Natural killer cell (primary cell): ENCODE data around the gene WNT7A. TPM values are rescaled to one million over a fixed set of nuclear protein-coding genes. Genes with fewer than 3 reads are reported as not detected.

Experiments used
- ATAC-seq, 3 donors: fragments of 150-1000 bp in 2 of 3; fragments of 200-7000 bp in 1 of 3; cut with Tn5 transposase; 1 replicate in 1 of 3; 2 replicates in 2 of 3; pipeline ENCODE4 v1.10.0; 2021; ENCODE audit warnings: mild to moderate bottlenecking in 2 of 3, moderate library complexity in 2 of 3
- DNase-seq, 2 donors: peaks; one replicate each; pipeline versions ENCODE4 v3.0.0 to v3.0.0-alpha.2; 2013 to 2021; ENCODE audit warnings: mixed read lengths in 1 of 2
- H3K27ac ChIP-seq: one replicate; pipeline ENCODE4 v1.5.1; 2013; ENCODE audit warnings: mild to moderate bottlenecking, low read length
- H3K27me3 ChIP-seq: one replicate; pipeline ENCODE4 v1.6.1; 2013; ENCODE audit warnings: low read length; ENCODE audit not compliant: control insufficient read depth, insufficient read depth
- H3K36me3 ChIP-seq: one replicate; pipeline ENCODE4 v1.6.1; 2013; ENCODE audit warnings: low read length; ENCODE audit not compliant: control insufficient read depth, insufficient read depth
- H3K4me1 ChIP-seq: one replicate; pipeline ENCODE4 v1.6.1; 2013; ENCODE audit warnings: low read length; ENCODE audit not compliant: control insufficient read depth, insufficient read depth
- H3K4me3 ChIP-seq: one replicate; pipeline ENCODE4 v1.5.1; 2013; ENCODE audit warnings: low read length
- H3K9me3 ChIP-seq: one replicate; pipeline ENCODE4 v1.6.1; 2013; ENCODE audit warnings: low read length; ENCODE audit not compliant: control insufficient read depth, insufficient read depth
- H3K27ac Mint-ChIP-seq, 2 donors: one replicate each; pipeline ENCODE4 v1.8.0; 2022; ENCODE audit warnings: mild to moderate bottlenecking in 2 of 2, mixed read lengths in 2 of 2, moderate library complexity in 1 of 2
- H3K27me3 Mint-ChIP-seq, 2 donors: one replicate each; pipeline ENCODE4 v1.8.0; 2022; ENCODE audit warnings: low read depth in 2 of 2, mixed read lengths in 2 of 2
- H3K36me3 Mint-ChIP-seq: one replicate; pipeline ENCODE4 v1.8.0; 2022; ENCODE audit warnings: mixed read lengths
- H3K4me1 Mint-ChIP-seq, 2 donors: one replicate each; pipeline ENCODE4 v1.8.0; 2022; ENCODE audit warnings: mixed read lengths in 2 of 2
- H3K4me3 Mint-ChIP-seq: one replicate; pipeline ENCODE4 v1.8.0; 2022; ENCODE audit warnings: mild to moderate bottlenecking, moderate library complexity, mixed read lengths
- H3K9me3 Mint-ChIP-seq, 2 donors: one replicate each; pipeline ENCODE4 v1.8.0; 2022; ENCODE audit warnings: mixed read lengths in 2 of 2
- CTCF ChIP-seq: fragments of 200-600 bp; IDR thresholded peaks from one replicate; pipeline ENCODE4 v1.8.0; 2022; ENCODE audit warnings: antibody characterized with exemption
- WGBS: methylation state at CpG from one replicate; pipeline ENCODE4 v1.1.7; 2013; ENCODE audit warnings: missing lambda C conversion rate; ENCODE audit not compliant: insufficient coverage; 5-methylcytosine and 5-hydroxymethylcytosine counted together
- intact Hi-C: fragments of 100-400 bp; cut with micrococcal nuclease; formaldehyde crosslinking; loops from one replicate; pipeline ENCODE4 v1.14.2; 2022
- total RNA-seq, 4 donors: library from RNA; stranded (reverse); fragments of 120-200 nt in 1 of 4; gene quantifications; one replicate each; pipeline versions ENCODE4 v1.2.3 to v1.2.4, GENCODE V29; 2013 to 2022

The WNT7A gene
- total RNA-seq, 3 donors from 2014 or later (not counting 1 experiment from before 2014, with no cell fraction given): 0.18 to 0.45 TPM; not detected in 1

GRCh38 chr3:13839726-13840340, 40.0 kb downstream of the WNT7A start:
- Mint-ChIP-seq H3K4me1 (no peaks in the 10 kb centered on the region), H3K4me3 (no peak overlapping the region), H3K27ac (no peak overlapping the region), H3K36me3 (no peaks in the 10 kb centered on the region), H3K9me3 (no peaks in the 10 kb centered on the region), H3K27me3 (peaks cover 0 to 4% of the 10 kb centered on the region in 2 donors)
- ATAC-seq (no peak), DNase-seq (no peak)
- no peak for TF ChIP-seq CTCF
- Histone ChIP-seq H3K27me3 (no peaks in the 10 kb centered on the region), H3K27ac (no peak overlapping the region), H3K4me3 (no peak overlapping the region), H3K36me3 (no peaks in the 10 kb centered on the region), H3K4me1 (no peaks in the 10 kb centered on the region), H3K9me3 (no peaks in the 10 kb centered on the region)
- 79% methylated on average over 5 of the region's 5 CpGs for WGBS
- intact Hi-C loops: no loop called here

GRCh38 chr3:13839253-13839652, 40.6 kb downstream of the WNT7A start:
- TF ChIP-seq CTCF: no peak
- Histone ChIP-seq H3K4me1 (no peaks in the 10 kb centered on the region), H3K27me3 (no peaks in the 10 kb centered on the region), H3K36me3 (no peaks in the 10 kb centered on the region), H3K27ac (no peak overlapping the region), H3K4me3 (no peak overlapping the region), H3K9me3 (no peaks in the 10 kb centered on the region)
- ATAC-seq (no peak), DNase-seq (no peak)
- no peak overlapping the region for H3K27ac Mint-ChIP-seq
- no peaks in the 10 kb centered on the region for H3K9me3 Mint-ChIP-seq
- H3K4me1 Mint-ChIP-seq: no peaks in the 10 kb centered on the region
- no peak overlapping the region for H3K4me3 Mint-ChIP-seq
- intact Hi-C loops: no loop called here
- WGBS: 85% methylated on average over 4 of the region's 4 CpGs
- no peaks in the 10 kb centered on the region for H3K36me3 Mint-ChIP-seq
- H3K27me3 Mint-ChIP-seq: peaks cover 0 to 6% of the 10 kb centered on the region in 2 donors

- no peak for DNase-seq
- WGBS: 90% methylated on average over 4 of the region's 4 CpGs
- Histone ChIP-seq H3K36me3 (no peaks in the 10 kb centered on the region), H3K27ac (no peak overlapping the region), H3K4me3 (no peak overlapping the region), H3K9me3 (no peaks in the 10 kb centered on the region), H3K4me1 (no peaks in the 10 kb centered on the region), H3K27me3 (no peaks in the 10 kb centered on the region)
- no peaks in the 10 kb centered on the region for H3K4me1 Mint-ChIP-seq
- H3K27ac Mint-ChIP-seq: no peak overlapping the region
- H3K4me3 Mint-ChIP-seq: no peak overlapping the region
- peaks cover 0 to 8% of the 10 kb centered on the region in 2 donors for H3K27me3 Mint-ChIP-seq
- ATAC-seq: no peak
- H3K9me3 Mint-ChIP-seq: no peaks in the 10 kb centered on the region
- intact Hi-C loops: no loop called here
- H3K36me3 Mint-ChIP-seq: no peaks in the 10 kb centered on the region
- no peak for TF ChIP-seq CTCF
Measured at GRCh38 chr3:13838421-13838820, 41.5 kb downstream of the WNT7A start.

- ATAC-seq: no peak
- no peaks in the 10 kb centered on the region for H3K9me3 Mint-ChIP-seq
- no peak overlapping the region for H3K4me3 Mint-ChIP-seq
- Histone ChIP-seq H3K9me3 (no peaks in the 10 kb centered on the region), H3K27me3 (no peaks in the 10 kb centered on the region), H3K27ac (no peak overlapping the region), H3K4me3 (no peak overlapping the region), H3K4me1 (no peaks in the 10 kb centered on the region), H3K36me3 (no peaks in the 10 kb centered on the region)
- H3K27me3 Mint-ChIP-seq: peaks cover 0 to 8% of the 10 kb centered on the region in 2 donors
- H3K4me1 Mint-ChIP-seq: no peaks in the 10 kb centered on the region
- intact Hi-C loops: no loop called here
- no peak for DNase-seq
- H3K36me3 Mint-ChIP-seq: no peaks in the 10 kb centered on the region
- WGBS: 81% methylated on average over 10 of the region's 10 CpGs
- no peak for TF ChIP-seq CTCF
- H3K27ac Mint-ChIP-seq: no peak overlapping the region
Measured at GRCh38 chr3:13837751-13838150, 42.1 kb downstream of the WNT7A start.
